Neural crest cell (in vitro differentiated cells): ENCODE results near the gene ZPLD1. TPM values are rescaled to one million over a fixed set of nuclear protein-coding genes. Genes with fewer than 3 reads are reported as not detected.

Experiments
- DNase-seq: peaks from one replicate; pipeline ENCODE4 v3.0.0; 2021; ENCODE audit warnings: low read depth, mixed read lengths, low spot score
- H3K27ac Mint-ChIP-seq: one replicate; pipeline ENCODE4 v1.8.0; 2021; ENCODE audit warnings: mild to moderate bottlenecking, mixed read lengths; ENCODE audit not compliant: unreplicated experiment
- H3K27me3 Mint-ChIP-seq: 2 replicates; pipeline ENCODE4 v1.8.0; 2021; ENCODE audit warnings: low read depth, mild to moderate bottlenecking, mixed read lengths
- H3K36me3 Mint-ChIP-seq: 2 replicates; pipeline ENCODE4 v1.8.0; 2021; ENCODE audit warnings: low read depth, mild to moderate bottlenecking, mixed read lengths
- H3K4me1 Mint-ChIP-seq: 2 replicates; pipeline ENCODE4 v1.8.0; 2021; ENCODE audit warnings: mixed read lengths
- H3K4me3 Mint-ChIP-seq: one replicate; pipeline ENCODE4 v1.8.0; 2021; ENCODE audit warnings: mild to moderate bottlenecking, mixed read lengths
- H3K9me3 Mint-ChIP-seq: 2 replicates; pipeline ENCODE4 v1.8.0; 2021; ENCODE audit warnings: mixed read lengths
- CTCF ChIP-seq: fragments of 200-600 bp; sonication (generic); conservative IDR thresholded peaks from 2 replicates; pipeline ENCODE4 v1.5.0; 2021; ENCODE audit warnings: antibody characterized with exemption, mild to moderate bottlenecking
- total RNA-seq: library from RNA; stranded (reverse); gene quantifications from 2 replicates; pipeline ENCODE4 v1.2.1, GENCODE V29; 2021

ZPLD1 gene
- total RNA-seq, 1 donor from 2014 or later = not detected

- Mint-ChIP-seq H3K4me3 (no peak overlapping the region), H3K9me3 (peaks cover 6% of the 10 kb centered on the region), H3K36me3 (no peaks in the 10 kb centered on the region), H3K27ac (no peak overlapping the region), H3K27me3 (no peaks in the 10 kb centered on the region), H3K4me1 (no peaks in the 10 kb centered on the region)
- no peak for TF ChIP-seq CTCF
- no peak for DNase-seq
Observed at GRCh38 chr3:102497571-102497970, 62.8 kb downstream of the ZPLD1 start.

GRCh38 chr3:102505542-102505941, 70.7 kb downstream of the ZPLD1 start:
- no peaks in the 10 kb centered on the region for H3K4me1 Mint-ChIP-seq
- no peaks in the 10 kb centered on the region for H3K27me3 Mint-ChIP-seq
- no peak overlapping the region for H3K27ac Mint-ChIP-seq
- no peak for DNase-seq
- peaks cover 9% of the 10 kb centered on the region for H3K9me3 Mint-ChIP-seq
- H3K36me3 Mint-ChIP-seq = peaks cover 2% of the 10 kb centered on the region
- H3K4me3 Mint-ChIP-seq = no peak overlapping the region
- no peak for TF ChIP-seq CTCF

- H3K36me3 Mint-ChIP-seq = no peaks in the 10 kb centered on the region
- H3K27me3 Mint-ChIP-seq = no peaks in the 10 kb centered on the region
- peaks cover 15% of the 10 kb centered on the region for H3K4me1 Mint-ChIP-seq
- no peak overlapping the region for H3K4me3 Mint-ChIP-seq
- DNase-seq = no peak
- TF ChIP-seq CTCF = no peak
- H3K9me3 Mint-ChIP-seq = peaks cover 8% of the 10 kb centered on the region
- H3K27ac Mint-ChIP-seq = no peak overlapping the region
Observed at GRCh38 chr3:102510663-102511062, 75.8 kb downstream of the ZPLD1 start.

- no peaks in the 10 kb centered on the region for H3K27me3 Mint-ChIP-seq
- H3K27ac Mint-ChIP-seq = no peak overlapping the region
- peaks cover 15% of the 10 kb centered on the region for H3K4me1 Mint-ChIP-seq
Observed at GRCh38 chr3:102511168-102511567, 76.4 kb downstream of the ZPLD1 start.

GRCh38 chr3:102511639-102512038, 76.8 kb downstream of the ZPLD1 start:
- Mint-ChIP-seq H3K27me3 (no peaks in the 10 kb centered on the region), H3K4me1 (peaks cover 15% of the 10 kb centered on the region), H3K4me3 (no peak overlapping the region), H3K27ac (no peak overlapping the region), H3K36me3 (no peaks in the 10 kb centered on the region), H3K9me3 (peaks cover 5% of the 10 kb centered on the region)
- TF ChIP-seq CTCF = no peak
- no peak for DNase-seq

More at GRCh38 chr3:102511168-102511567, 76.4 kb downstream of the ZPLD1 start:
- no peak for TF ChIP-seq CTCF
- DNase-seq = no peak
- H3K4me3 Mint-ChIP-seq = no peak overlapping the region
- H3K36me3 Mint-ChIP-seq = no peaks in the 10 kb centered on the region
- peaks cover 8% of the 10 kb centered on the region for H3K9me3 Mint-ChIP-seq
